ENCODE results near the gene GPR15LG. TPM values are rescaled to one million over a fixed set of nuclear protein-coding genes. Genes with fewer than 3 reads are reported as not detected.

The GPR15LG gene
- total RNA-seq, 2 experiments from 2014 or later = not detected

DNA sequence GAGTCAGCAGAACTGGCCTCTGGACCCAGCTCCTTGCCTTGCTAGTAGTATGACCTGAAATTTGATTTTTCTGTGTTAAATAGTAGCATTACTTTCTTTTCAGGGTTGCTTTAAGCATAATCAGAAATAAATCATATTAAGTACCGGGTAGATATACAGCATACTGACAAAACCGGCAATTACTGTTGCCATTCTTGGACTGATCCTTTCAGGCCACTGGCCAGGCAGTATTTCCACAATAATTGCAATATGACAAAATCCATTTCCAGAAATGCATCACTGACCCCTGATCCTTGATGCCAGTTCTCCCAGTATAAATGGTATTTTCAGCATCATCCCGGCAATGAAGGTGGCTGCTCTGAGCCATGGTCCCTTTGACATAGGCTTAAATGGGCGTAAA lies 60.9 kb downstream of the GPR15LG start:
- CTCF ChIA-PET = no interaction called here
- Mint-ChIP-seq H3K27me3 (peaks cover 26% of the 10 kb centered on the region), H3K27ac (no peak overlapping the region), H3K4me3 (no peak overlapping the region), H3K4me1 (ENCODE audit: low read depth) (no peaks in the 10 kb centered on the region), H3K36me3 (ENCODE audit: low read depth) (no peaks in the 10 kb centered on the region), H3K9me3 (no peaks in the 10 kb centered on the region)
- DNase-seq (no peak), ATAC-seq (no peak)
- POLR2A ChIA-PET = no interaction called here
- intact Hi-C loops (cut with micrococcal nuclease) = no loop called here
- TF ChIP-seq, protein P1, sequence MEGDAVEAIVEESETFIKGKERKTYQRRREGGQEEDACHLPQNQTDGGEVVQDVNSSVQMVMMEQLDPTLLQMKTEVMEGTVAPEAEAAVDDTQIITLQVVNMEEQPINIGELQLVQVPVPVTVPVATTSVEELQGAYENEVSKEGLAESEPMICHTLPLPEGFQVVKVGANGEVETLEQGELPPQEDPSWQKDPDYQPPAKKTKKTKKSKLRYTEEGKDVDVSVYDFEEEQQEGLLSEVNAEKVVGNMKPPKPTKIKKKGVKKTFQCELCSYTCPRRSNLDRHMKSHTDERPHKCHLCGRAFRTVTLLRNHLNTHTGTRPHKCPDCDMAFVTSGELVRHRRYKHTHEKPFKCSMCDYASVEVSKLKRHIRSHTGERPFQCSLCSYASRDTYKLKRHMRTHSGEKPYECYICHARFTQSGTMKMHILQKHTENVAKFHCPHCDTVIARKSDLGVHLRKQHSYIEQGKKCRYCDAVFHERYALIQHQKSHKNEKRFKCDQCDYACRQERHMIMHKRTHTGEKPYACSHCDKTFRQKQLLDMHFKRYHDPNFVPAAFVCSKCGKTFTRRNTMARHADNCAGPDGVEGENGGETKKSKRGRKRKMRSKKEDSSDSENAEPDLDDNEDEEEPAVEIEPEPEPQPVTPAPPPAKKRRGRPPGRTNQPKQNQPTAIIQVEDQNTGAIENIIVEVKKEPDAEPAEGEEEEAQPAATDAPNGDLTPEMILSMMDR (IDR thresholded peaks at IDR 0.05) = no peak

Other genes with a start within 250 kb of the GPR15LG start
- 100 to 1,000 TPM; 198 TPM for gene GHITM, start 34.3 kb upstream of the GPR15LG start, total RNA-seq
- gene CDHR1, start 20.7 kb downstream of the GPR15LG start, total RNA-seq = 1 to 10 TPM; 1.8 to 2.4 TPM
- gene LRIT2, start 51.7 kb downstream of the GPR15LG start, total RNA-seq = not detected
- not detected for gene LRIT1, start 67.7 kb downstream of the GPR15LG start, total RNA-seq
- not detected for gene RGR, start 71.3 kb downstream of the GPR15LG start, total RNA-seq
- 10 to 100 TPM; 56.9 to 57.5 TPM for gene CCSER2, start 154.8 kb downstream of the GPR15LG start, total RNA-seq

All from activated CD8-positive, alpha-beta T cell treated with anti-CD3 and anti-CD28 coated beads for 36 hours (primary cell).